IMR-90 (cell line): Measurements from ENCODE around the gene BCL7A. TPM values are rescaled to one million over a fixed set of nuclear protein-coding genes. Genes with fewer than 3 reads are reported as not detected.

ENCODE experiments used
- ATAC-seq: fragments of 200-7000 bp; cut with Tn5 transposase; 2 replicates; pipeline ENCODE4 v1.9.1; 2020; ENCODE audit warnings: low read depth, mild to moderate bottlenecking, moderate library complexity
- BruUV-seq: library from RNA; stranded (reverse); fragments of 400-500 nt; replicated peaks from 2 replicates; lab custom pipeline; 2021; lab: Mats Ljungman, UMichigan
- CTCF ChIA-PET: fragments of 300-600 bp; formaldehyde crosslinking; extraction: SDS; loops from one replicate; lab custom pipeline; 2021; ENCODE audit warnings: antibody characterized with exemption; lab: Yijun Ruan, JAX
- POLR2A ChIA-PET: fragments of 300-600 bp; sonication (Branson Sonifier 250); formaldehyde crosslinking; loops from one replicate; lab custom pipeline; 2022; ENCODE audit warnings: antibody characterized with exemption; ENCODE audit not compliant: unreplicated experiment; lab: Charles Lee
- DNase-seq: peaks from one replicate; pipeline ENCODE4 v3.0.0; 2013
- H2AFZ ChIP-seq: replicated peaks from 2 replicates; pipeline ENCODE3; 2013; ENCODE audit warnings: low read length, mild to moderate bottlenecking; ENCODE audit not compliant: poor library complexity
- H2AK5ac ChIP-seq: 2 replicates; pipeline ENCODE4 v1.6.1; 2013; ENCODE audit warnings: low read depth, low read length, inconsistent platforms
- H2AK9ac ChIP-seq: replicated peaks from 2 replicates; pipeline ENCODE3; 2013; ENCODE audit warnings: mild to moderate bottlenecking, low read depth, low read length, moderate library complexity; ENCODE audit not compliant: poor library complexity
- H2BK120ac ChIP-seq: 2 replicates; pipeline ENCODE4 v1.6.1; 2013; ENCODE audit warnings: low read depth, low read length, inconsistent platforms
- H2BK15ac ChIP-seq: 3 replicates; pipeline ENCODE4 v1.6.1; 2013; ENCODE audit warnings: low read depth, low read length, inconsistent platforms
- H2BK20ac ChIP-seq: 2 replicates; pipeline ENCODE4 v1.6.1; 2013; ENCODE audit warnings: low read depth, mild to moderate bottlenecking, inconsistent platforms, low read length, moderate library complexity
- H2BK5ac ChIP-seq: 2 replicates; pipeline ENCODE4 v1.6.1; 2013; ENCODE audit warnings: mild to moderate bottlenecking, low read depth, low read length, inconsistent platforms; ENCODE audit not compliant: poor library complexity, severe bottlenecking
- H3K14ac ChIP-seq: replicated peaks from 2 replicates; pipeline ENCODE4 v1.6.1; 2013; ENCODE audit warnings: low read depth, low read length, inconsistent platforms
- H3K18ac ChIP-seq: 2 replicates; pipeline ENCODE4 v1.6.1; 2013; ENCODE audit warnings: low read depth, low read length, control low read depth
- H3K23ac ChIP-seq: 2 replicates; pipeline ENCODE4 v1.6.1; 2013; ENCODE audit warnings: low read depth, low read length, inconsistent platforms
- H3K27ac ChIP-seq: 2 replicates; pipeline ENCODE4 v1.5.1; 2013; ENCODE audit warnings: mild to moderate bottlenecking, control low read depth, low read length; ENCODE audit not compliant: insufficient read depth
- H3K27me3 ChIP-seq: 2 replicates; pipeline ENCODE4 v1.6.1; 2013; ENCODE audit warnings: low read length; ENCODE audit not compliant: control insufficient read depth, insufficient read depth
- H3K36me3 ChIP-seq: 2 replicates; pipeline ENCODE4 v1.6.1; 2013; ENCODE audit warnings: low read length, mixed read lengths; ENCODE audit not compliant: control insufficient read depth, insufficient read depth
- H3K4ac ChIP-seq: 2 replicates; pipeline ENCODE4 v1.6.1; 2013; ENCODE audit warnings: low read depth, low read length, inconsistent platforms
- H3K4me1 ChIP-seq: 2 replicates; pipeline ENCODE4 v1.6.1; 2013; ENCODE audit warnings: low read length, mixed read lengths; ENCODE audit not compliant: control insufficient read depth, insufficient read depth
- H3K4me2 ChIP-seq: 2 replicates; pipeline ENCODE4 v1.6.1; 2013; ENCODE audit warnings: low read depth, mild to moderate bottlenecking, control low read depth, low read length, moderate library complexity
- H3K4me3 ChIP-seq: 2 replicates; pipeline ENCODE4 v1.5.1; 2013; ENCODE audit warnings: low read depth, mild to moderate bottlenecking, control low read depth, low read length, moderate library complexity; ENCODE audit not compliant: insufficient read depth
- H3K56ac ChIP-seq: 2 replicates; pipeline ENCODE4 v1.6.1; 2013; ENCODE audit warnings: low read length, inconsistent platforms; ENCODE audit not compliant: insufficient read depth; ENCODE audit errors: extremely low read depth
- H3K79me1 ChIP-seq, 2 experiments: 2 replicates each; pipeline ENCODE4 v1.6.1; 2013; ENCODE audit warnings: low read length in 2 of 2, inconsistent platforms in 1 of 2, low read depth in 1 of 2
- H3K9ac ChIP-seq: 2 replicates; pipeline ENCODE4 v1.6.1; 2013; ENCODE audit warnings: low read depth, low read length, control low read depth
- H3K9me1 ChIP-seq: 2 replicates; pipeline ENCODE4 v1.6.1; 2013; ENCODE audit warnings: low read length, inconsistent platforms; ENCODE audit not compliant: insufficient read depth
- H3K9me3 ChIP-seq: 2 replicates; pipeline ENCODE4 v1.6.1; 2013; ENCODE audit warnings: low read length; ENCODE audit not compliant: control insufficient read depth, insufficient read depth
- H4K20me1 ChIP-seq: 2 replicates; pipeline ENCODE4 v1.6.1; 2013; ENCODE audit warnings: low read length, inconsistent platforms; ENCODE audit not compliant: insufficient read depth
- H4K5ac ChIP-seq: 2 replicates; pipeline ENCODE4 v1.6.1; 2013; ENCODE audit warnings: mild to moderate bottlenecking, low read depth, low read length, control low read depth
- H4K8ac ChIP-seq, 2 experiments: 2 replicates each; pipeline ENCODE4 v1.6.1; 2013; ENCODE audit warnings: low read depth in 2 of 2, low read length in 2 of 2, control low read depth in 1 of 2, inconsistent platforms in 1 of 2
- H4K91ac ChIP-seq: 2 replicates; pipeline ENCODE4 v1.6.1; 2013; ENCODE audit warnings: low read depth, low read length, inconsistent platforms; ENCODE audit not compliant: insufficient read depth
- CEBPB ChIP-seq: IDR thresholded peaks from 2 replicates; pipeline ENCODE4 v1.6.1; 2012; ENCODE audit warnings: low read depth, low read length, improper control_type of control experiment
- CHD1 ChIP-seq: IDR thresholded peaks from 2 replicates; pipeline ENCODE4 v1.6.1; 2012; ENCODE audit warnings: low read depth, low read length, improper control_type of control experiment
- FOS ChIP-seq: fragments of 150-350 bp; IDR thresholded peaks from 2 replicates; pipeline ENCODE4 v1.6.1; 2016; ENCODE audit warnings: low read depth, low read length
- MAFK ChIP-seq: IDR thresholded peaks from 2 replicates; pipeline ENCODE4 v1.6.1; 2012; ENCODE audit warnings: low read depth, low read length, improper control_type of control experiment
- MAZ ChIP-seq: IDR thresholded peaks from 2 replicates; pipeline ENCODE4 v1.6.1; 2012; ENCODE audit warnings: low read depth, mild to moderate bottlenecking, low read length, improper control_type of control experiment, moderate library complexity, borderline replicate concordance
- MXI1 ChIP-seq: IDR thresholded peaks from 2 replicates; pipeline ENCODE4 v1.6.1; 2012; ENCODE audit warnings: low read depth, mild to moderate bottlenecking, low read length, moderate library complexity, borderline replicate concordance
- NFE2L2 ChIP-seq: fragments of 150-350 bp; IDR thresholded peaks from 2 replicates; pipeline ENCODE4 v1.6.1; 2016; ENCODE audit warnings: low read depth, mild to moderate bottlenecking, low read length
- POLR2A ChIP-seq: IDR thresholded peaks from 2 replicates; pipeline ENCODE4 v1.6.1; 2012; ENCODE audit warnings: mild to moderate bottlenecking, low read depth, low read length
- RAD21 ChIP-seq: IDR thresholded peaks from 2 replicates; pipeline ENCODE4 v1.6.1; 2012; ENCODE audit warnings: low read length, improper control_type of control experiment
- RCOR1 ChIP-seq: IDR thresholded peaks from 2 replicates; pipeline ENCODE4 v1.6.1; 2012; ENCODE audit warnings: mild to moderate bottlenecking, low read length, improper control_type of control experiment; ENCODE audit not compliant: insufficient replicate concordance
- RFX5 ChIP-seq: IDR thresholded peaks from 2 replicates; pipeline ENCODE4 v1.8.0; 2012; ENCODE audit warnings: low read depth, mild to moderate bottlenecking, low read length, moderate library complexity
- SMC3 ChIP-seq: fragments of 150-350 bp; IDR thresholded peaks from 2 replicates; pipeline ENCODE4 v1.6.1; 2016; ENCODE audit warnings: low read depth, mild to moderate bottlenecking, antibody characterized with exemption, low read length, moderate library complexity
- USF2 ChIP-seq: fragments of 150-350 bp; IDR thresholded peaks from 2 replicates; pipeline ENCODE4 v1.6.1; 2017; ENCODE audit warnings: mild to moderate bottlenecking, antibody characterized with exemption, low read length, low read depth
- WGBS, 2 experiments: methylation state at CpG; one replicate each; pipeline versions ENCODE4 v1.1.5 to v1.1.7; 2013; ENCODE audit warnings: missing lambda C conversion rate in 2 of 2; ENCODE audit not compliant: insufficient read length in 1 of 2; ENCODE audit errors: extremely low coverage in 2 of 2; 5-methylcytosine and 5-hydroxymethylcytosine counted together
- dilution Hi-C: fragments of 300-500 bp; cut with HindIII; formaldehyde crosslinking; loops from one replicate; pipeline ENCODE4 v1.14.3; 2018; ENCODE audit warnings: low sequenced_read_pairs; ENCODE audit not compliant: unreplicated experiment
- in situ Hi-C: fragments of 300-500 bp; cut with MboI; formaldehyde crosslinking; loops from 3 replicates; pipeline ENCODE4 v1.14.3; 2019; ENCODE audit warnings: low sequenced_read_pairs, inconsistent platforms, mixed read lengths
- intact Hi-C: fragments of 100-400 bp; cut with micrococcal nuclease; formaldehyde crosslinking; loops from 2 replicates; pipeline ENCODE4 v1.10.0; 2022
- polyA plus RNA-seq, 3 experiments: library from polyadenylated mRNA; depleted of rRNA; stranded (reverse); fragments of >200 nt; gene quantifications; 2 replicates each; pipeline ENCODE4 v1.2.3, GENCODE V29; 2012; ENCODE audit warnings: low replicate concordance in 1 of 3
- total RNA-seq: library from RNA; depleted of rRNA; stranded (reverse); fragments of >200 nt; gene quantifications from 2 replicates; pipeline ENCODE4 v1.2.3, GENCODE V29; 2012
- TF ChIP-seq, protein P1 (sequence below): conservative IDR thresholded peaks from 2 replicates; pipeline ENCODE4 v1.5.1; 2012; ENCODE audit warnings: mild to moderate bottlenecking, low read depth, low read length, improper control_type of control experiment
- TF ChIP-seq, protein P2 (sequence below): fragments of 150-350 bp; IDR thresholded peaks from 2 replicates; pipeline ENCODE4 v1.6.1; 2016; ENCODE audit warnings: low read depth, mild to moderate bottlenecking, low read length, moderate library complexity, borderline replicate concordance

Gene BCL7A
- total and polyA plus RNA-seq, 2 of the 4 experiments (the other 2 are of a cell fraction) = 5.6 to 7.9 TPM

DNA sequence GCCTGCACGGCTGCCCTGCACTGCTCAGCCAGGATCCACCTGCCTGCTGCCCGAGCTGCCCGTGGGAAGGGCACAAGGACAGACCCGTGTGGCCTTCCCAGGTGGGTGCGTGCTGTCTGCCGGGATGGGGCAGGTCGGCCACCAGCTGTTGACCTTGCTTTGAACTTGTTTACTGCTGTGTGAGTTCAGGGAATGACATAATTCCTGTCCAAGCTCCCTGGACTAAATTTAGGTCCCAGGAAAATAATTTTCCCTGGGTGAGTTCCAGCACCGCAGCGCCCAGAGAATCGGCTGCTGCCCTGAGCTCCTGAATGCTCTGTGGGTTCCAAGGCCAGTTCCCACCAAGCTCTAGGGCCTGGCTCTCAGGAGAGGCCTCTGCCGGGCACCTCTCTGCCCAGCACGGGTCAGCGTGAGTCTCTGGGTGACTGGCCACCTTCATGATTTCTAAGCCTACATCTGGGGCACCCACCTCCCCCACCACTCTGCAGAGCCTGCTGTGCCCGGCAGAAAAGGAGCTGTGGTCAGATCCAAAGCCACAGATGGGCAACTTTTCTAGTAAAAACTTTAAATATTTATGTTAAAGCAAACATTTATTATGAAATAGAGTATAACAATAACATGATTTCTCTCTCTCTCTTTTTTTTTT, 29.7 kb downstream of the BCL7A start:
- no peak overlapping the region for H3K23ac ChIP-seq
- intact Hi-C loops = no loop called here
- ATAC-seq = peak; percentile 74
- CTCF ChIA-PET = interaction anchor here (0.9 to 2.1 kb wide), 3 partner anchors 36 to 133 kb away, joined by 3 to 7 read pairs (median 4); partner anchors contain the start of gene CFAP251
- no peaks in the 10 kb centered on the region for H3K79me1 ChIP-seq
- H4K5ac ChIP-seq = no peak overlapping the region
- H3K27me3 ChIP-seq = no peaks in the 10 kb centered on the region
- H3K14ac ChIP-seq = no peak overlapping the region
- dilution Hi-C loops = no loop called here
- H3K56ac ChIP-seq = no peak overlapping the region
- no peak overlapping the region for H4K91ac ChIP-seq
- in situ Hi-C loops = no loop called here
- H2AK5ac ChIP-seq = no peak overlapping the region
- no peak overlapping the region for H4K8ac ChIP-seq
- peaks cover 7% of the 10 kb centered on the region for H3K4me1 ChIP-seq
- no peak overlapping the region for H2BK20ac ChIP-seq
- H3K36me3 ChIP-seq = peaks cover under 1% of the 10 kb centered on the region; the same call in 1 of the 2 replicates
- no CpG with 5 or more reads among the region's 14 CpGs for WGBS, 2 experiments
- peaks cover 12% of the 10 kb centered on the region; the same call in 1 of the 2 replicates for H4K20me1 ChIP-seq
- no peak overlapping the region for H3K4ac ChIP-seq
- no peak overlapping the region for H3K18ac ChIP-seq
- no TSS peak for BruUV-seq
- no peak overlapping the region for H3K4me3 ChIP-seq
- DNase-seq = peak; percentile 44
- peak overlapping the region; percentile 63 for H2AK9ac ChIP-seq
- peak overlapping the region; percentile 4; the same call in 1 of the 2 replicates for H3K4me2 ChIP-seq
- no peaks in the 10 kb centered on the region for H3K9me1 ChIP-seq
- H3K9ac ChIP-seq = no peak overlapping the region
- no peak overlapping the region for H2BK5ac ChIP-seq
- H2AFZ ChIP-seq = peak overlapping the region; percentile 61
- POLR2A ChIA-PET = interaction anchor here (1.1 kb wide), 1 partner anchor 46 kb away, joined by 3 read pairs; no protein-coding TSS in a partner anchor
- no peak overlapping the region for H3K27ac ChIP-seq
- H3K9me3 ChIP-seq = no peaks in the 10 kb centered on the region
- no peak overlapping the region for H2BK15ac ChIP-seq
- no peak overlapping the region for H2BK120ac ChIP-seq
- TF ChIP-seq RAD21 (no peak), RFX5 (no peak), FOS (no peak), CHD1 (no peak), MAFK (no peak), SMC3 (no peak), USF2 (no peak), MXI1 (no peak), NFE2L2 (no peak), POLR2A (no peak), CEBPB (no peak), RCOR1 (no peak), MAZ (no peak)
- TF ChIP-seq, protein P1, sequence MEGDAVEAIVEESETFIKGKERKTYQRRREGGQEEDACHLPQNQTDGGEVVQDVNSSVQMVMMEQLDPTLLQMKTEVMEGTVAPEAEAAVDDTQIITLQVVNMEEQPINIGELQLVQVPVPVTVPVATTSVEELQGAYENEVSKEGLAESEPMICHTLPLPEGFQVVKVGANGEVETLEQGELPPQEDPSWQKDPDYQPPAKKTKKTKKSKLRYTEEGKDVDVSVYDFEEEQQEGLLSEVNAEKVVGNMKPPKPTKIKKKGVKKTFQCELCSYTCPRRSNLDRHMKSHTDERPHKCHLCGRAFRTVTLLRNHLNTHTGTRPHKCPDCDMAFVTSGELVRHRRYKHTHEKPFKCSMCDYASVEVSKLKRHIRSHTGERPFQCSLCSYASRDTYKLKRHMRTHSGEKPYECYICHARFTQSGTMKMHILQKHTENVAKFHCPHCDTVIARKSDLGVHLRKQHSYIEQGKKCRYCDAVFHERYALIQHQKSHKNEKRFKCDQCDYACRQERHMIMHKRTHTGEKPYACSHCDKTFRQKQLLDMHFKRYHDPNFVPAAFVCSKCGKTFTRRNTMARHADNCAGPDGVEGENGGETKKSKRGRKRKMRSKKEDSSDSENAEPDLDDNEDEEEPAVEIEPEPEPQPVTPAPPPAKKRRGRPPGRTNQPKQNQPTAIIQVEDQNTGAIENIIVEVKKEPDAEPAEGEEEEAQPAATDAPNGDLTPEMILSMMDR = no peak
- TF ChIP-seq, protein P2, sequence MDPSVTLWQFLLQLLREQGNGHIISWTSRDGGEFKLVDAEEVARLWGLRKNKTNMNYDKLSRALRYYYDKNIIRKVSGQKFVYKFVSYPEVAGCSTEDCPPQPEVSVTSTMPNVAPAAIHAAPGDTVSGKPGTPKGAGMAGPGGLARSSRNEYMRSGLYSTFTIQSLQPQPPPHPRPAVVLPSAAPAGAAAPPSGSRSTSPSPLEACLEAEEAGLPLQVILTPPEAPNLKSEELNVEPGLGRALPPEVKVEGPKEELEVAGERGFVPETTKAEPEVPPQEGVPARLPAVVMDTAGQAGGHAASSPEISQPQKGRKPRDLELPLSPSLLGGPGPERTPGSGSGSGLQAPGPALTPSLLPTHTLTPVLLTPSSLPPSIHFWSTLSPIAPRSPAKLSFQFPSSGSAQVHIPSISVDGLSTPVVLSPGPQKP = no peak
